KMS-11 (cell line): ENCODE results near the gene ZBTB34.

Experiments
- H2AFZ ChIP-seq: fragments of 200-600 bp; sonication (generic); 2 replicates; pipeline ENCODE4 v1.6.1; 2016; ENCODE audit warnings: antibody characterized with exemption, mixed run types, low read depth
- H3K27ac ChIP-seq: fragments of 200-600 bp; sonication (generic); 2 replicates; pipeline ENCODE4 v1.6.1; 2016; ENCODE audit warnings: mild to moderate bottlenecking, mixed run types
- H3K27me3 ChIP-seq: fragments of 200-600 bp; sonication (generic); 2 replicates; pipeline ENCODE4 v1.6.1; 2017; ENCODE audit warnings: mild to moderate bottlenecking, low read depth, mixed run types, moderate library complexity; ENCODE audit not compliant: insufficient read depth
- H3K36me3 ChIP-seq: fragments of 200-600 bp; sonication (generic); 2 replicates; pipeline ENCODE4 v1.6.1; 2017; ENCODE audit warnings: mild to moderate bottlenecking, mixed run types; ENCODE audit not compliant: insufficient read depth
- H3K4me1 ChIP-seq: fragments of 200-600 bp; sonication (generic); 2 replicates; pipeline ENCODE4 v1.6.1; 2016; ENCODE audit warnings: mild to moderate bottlenecking, low read depth, mixed run types; ENCODE audit not compliant: poor library complexity, severe bottlenecking
- H3K4me2 ChIP-seq: fragments of 200-600 bp; sonication (generic); 2 replicates; pipeline ENCODE4 v1.7.0; 2016; ENCODE audit warnings: mild to moderate bottlenecking, mixed run types
- H3K4me3 ChIP-seq: fragments of 200-600 bp; sonication (generic); IDR thresholded peaks from 2 replicates; pipeline ENCODE4 v1.6.1; 2017; ENCODE audit warnings: low read depth, low read length, mixed read lengths; ENCODE audit not compliant: insufficient read depth
- H3K79me2 ChIP-seq: fragments of 200-600 bp; sonication (generic); 2 replicates; pipeline ENCODE4 v1.6.1; 2016; ENCODE audit warnings: low read depth, mixed run types; ENCODE audit not compliant: insufficient read depth
- H3K9ac ChIP-seq: fragments of 200-600 bp; sonication (generic); 2 replicates; pipeline ENCODE4 v1.6.1; 2016; ENCODE audit warnings: mild to moderate bottlenecking, mixed run types
- H4K20me1 ChIP-seq: fragments of 200-600 bp; sonication (generic); 2 replicates; pipeline ENCODE4 v1.6.1; 2016; ENCODE audit warnings: mild to moderate bottlenecking, mixed run types; ENCODE audit not compliant: insufficient read depth
- TF ChIP-seq, protein P1 (sequence below): fragments of 200-600 bp; sonication (generic); conservative IDR thresholded peaks from 2 replicates; pipeline ENCODE4 v1.6.1; 2017; ENCODE audit warnings: low read depth, mild to moderate bottlenecking, antibody characterized with exemption, low read length, moderate library complexity, mixed read lengths

ZBTB34 gene

DNA sequence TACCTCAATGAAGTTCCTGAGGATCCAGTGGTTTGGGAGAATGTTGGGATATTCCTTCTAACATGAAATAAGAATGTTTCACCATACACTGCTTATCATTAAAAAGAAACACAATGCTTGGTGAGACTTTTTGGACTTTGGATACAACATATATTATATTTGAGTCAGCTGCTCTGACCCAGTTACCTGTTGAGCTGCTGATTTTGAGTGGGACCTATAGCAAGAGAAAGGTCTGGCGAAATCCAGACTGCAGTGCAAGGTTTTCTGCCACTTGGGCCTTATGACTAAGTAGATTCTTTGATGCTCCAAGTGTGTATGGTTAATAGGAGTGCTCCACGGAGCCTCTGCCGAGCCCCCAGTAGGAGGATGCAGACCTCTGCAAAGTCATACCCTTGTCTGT is 44.1 kb downstream of the ZBTB34 start:
- Histone ChIP-seq H3K4me2 (no peak overlapping the region), H3K4me1 (no peaks in the 10 kb centered on the region), H3K4me3 (no peak overlapping the region), H4K20me1 (no peaks in the 10 kb centered on the region), H2AFZ (no peak overlapping the region), H3K27me3 (no peaks in the 10 kb centered on the region), H3K36me3 (no peaks in the 10 kb centered on the region), H3K79me2 (no peaks in the 10 kb centered on the region), H3K27ac (no peak overlapping the region), H3K9ac (no peak overlapping the region)
- TF ChIP-seq, protein P1, sequence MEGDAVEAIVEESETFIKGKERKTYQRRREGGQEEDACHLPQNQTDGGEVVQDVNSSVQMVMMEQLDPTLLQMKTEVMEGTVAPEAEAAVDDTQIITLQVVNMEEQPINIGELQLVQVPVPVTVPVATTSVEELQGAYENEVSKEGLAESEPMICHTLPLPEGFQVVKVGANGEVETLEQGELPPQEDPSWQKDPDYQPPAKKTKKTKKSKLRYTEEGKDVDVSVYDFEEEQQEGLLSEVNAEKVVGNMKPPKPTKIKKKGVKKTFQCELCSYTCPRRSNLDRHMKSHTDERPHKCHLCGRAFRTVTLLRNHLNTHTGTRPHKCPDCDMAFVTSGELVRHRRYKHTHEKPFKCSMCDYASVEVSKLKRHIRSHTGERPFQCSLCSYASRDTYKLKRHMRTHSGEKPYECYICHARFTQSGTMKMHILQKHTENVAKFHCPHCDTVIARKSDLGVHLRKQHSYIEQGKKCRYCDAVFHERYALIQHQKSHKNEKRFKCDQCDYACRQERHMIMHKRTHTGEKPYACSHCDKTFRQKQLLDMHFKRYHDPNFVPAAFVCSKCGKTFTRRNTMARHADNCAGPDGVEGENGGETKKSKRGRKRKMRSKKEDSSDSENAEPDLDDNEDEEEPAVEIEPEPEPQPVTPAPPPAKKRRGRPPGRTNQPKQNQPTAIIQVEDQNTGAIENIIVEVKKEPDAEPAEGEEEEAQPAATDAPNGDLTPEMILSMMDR = no peak

DNA sequence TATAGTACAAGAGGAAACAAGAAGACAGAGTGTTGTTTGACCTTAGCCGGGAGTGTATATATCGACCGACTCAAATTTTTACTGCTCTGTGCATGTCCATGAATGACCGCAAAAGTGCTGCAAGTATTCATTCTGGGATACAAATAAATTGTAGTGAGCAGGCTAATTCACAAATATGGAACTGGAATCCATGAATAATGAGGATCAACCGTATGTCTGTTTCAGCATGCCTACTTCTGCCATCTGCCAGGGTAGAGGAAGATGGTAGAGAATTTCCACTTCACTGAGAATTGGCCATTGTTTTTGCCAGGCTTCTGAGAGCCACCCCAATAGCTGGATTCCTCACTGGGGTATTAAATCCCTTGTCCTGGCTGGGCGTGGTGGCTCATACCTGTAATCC is 45.7 kb downstream of the ZBTB34 start:
- Histone ChIP-seq H3K9ac (no peak overlapping the region), H4K20me1 (no peaks in the 10 kb centered on the region), H3K4me1 (no peaks in the 10 kb centered on the region), H3K36me3 (no peaks in the 10 kb centered on the region), H3K4me2 (no peak overlapping the region), H3K79me2 (no peaks in the 10 kb centered on the region), H3K4me3 (no peak overlapping the region), H3K27ac (no peak overlapping the region), H3K27me3 (no peaks in the 10 kb centered on the region), H2AFZ (no peak overlapping the region)
- TF ChIP-seq, protein P1 = no peak

DNA sequence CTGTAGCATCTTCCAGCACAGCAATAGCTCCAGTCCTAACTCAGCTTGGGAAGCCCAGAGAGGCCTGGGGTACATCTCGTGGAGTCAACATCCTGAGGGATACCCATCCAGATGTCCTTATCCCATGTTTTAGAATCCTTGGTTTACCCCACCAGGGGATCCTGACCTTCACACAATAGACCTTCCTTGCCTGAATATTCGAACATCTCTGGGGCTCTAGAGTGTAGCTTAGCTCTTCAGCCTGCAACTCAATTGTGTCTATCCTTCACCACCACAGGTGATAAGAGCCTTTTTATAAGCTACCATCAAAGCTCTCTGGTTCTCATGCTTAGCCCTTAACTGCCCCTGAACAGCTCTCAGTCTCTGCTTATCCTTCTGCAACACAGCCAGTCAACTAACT is 46.6 kb downstream of the ZBTB34 start:
- H3K27ac ChIP-seq = no peak overlapping the region
- H3K9ac ChIP-seq = no peak overlapping the region
- H3K4me1 ChIP-seq = no peaks in the 10 kb centered on the region
- no peaks in the 10 kb centered on the region for H3K27me3 ChIP-seq
- no peaks in the 10 kb centered on the region for H3K36me3 ChIP-seq
- H2AFZ ChIP-seq = no peak overlapping the region
- no peaks in the 10 kb centered on the region for H4K20me1 ChIP-seq
- no peaks in the 10 kb centered on the region for H3K79me2 ChIP-seq
- H3K4me3 ChIP-seq = no peak overlapping the region
- TF ChIP-seq, protein P1 = no peak
- H3K4me2 ChIP-seq = no peak overlapping the region

DNA sequence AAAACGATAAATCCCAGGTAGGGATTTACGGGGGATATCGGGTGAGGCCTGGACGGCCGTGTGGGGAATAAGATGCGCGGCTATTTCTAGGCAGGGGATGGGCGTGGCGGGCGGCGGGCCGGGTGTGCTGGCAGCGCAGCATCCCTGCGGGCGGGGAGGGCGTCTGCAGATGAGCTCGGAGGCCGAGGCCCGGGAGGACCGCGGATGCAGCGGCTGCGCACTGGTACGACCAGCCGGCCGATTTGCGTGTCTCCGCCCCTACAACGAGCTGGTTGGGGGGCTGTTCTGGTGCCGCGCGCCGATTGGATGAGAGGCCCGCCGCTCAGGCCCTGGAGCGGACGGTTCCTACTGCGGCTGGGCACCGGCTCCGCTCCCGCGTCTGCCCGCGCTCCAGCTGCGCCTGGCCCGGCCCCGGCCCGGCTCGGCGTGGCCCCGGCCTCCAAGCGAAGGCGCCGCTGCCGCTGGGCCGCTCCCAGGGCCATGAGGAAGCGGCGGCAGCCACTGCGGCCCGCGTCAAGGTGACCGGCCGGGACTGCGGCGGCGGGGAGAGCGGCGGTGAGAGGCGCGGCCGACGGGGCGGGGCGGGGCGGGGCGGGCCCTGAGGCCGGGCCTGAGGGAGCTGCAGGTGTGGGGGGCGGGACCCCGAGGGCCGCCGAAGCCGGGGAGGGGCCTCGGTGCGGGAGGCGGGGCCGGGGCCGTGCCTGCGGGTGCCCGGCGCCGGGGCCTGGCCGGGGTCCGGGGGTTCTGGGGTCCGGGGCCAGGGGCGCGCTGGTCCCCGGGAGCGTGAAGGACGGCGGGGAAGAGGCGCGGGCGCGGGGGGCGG is 54.2 kb downstream of the ZBTB34 start, which contains the start of gene RALGPS1:
RALGPS1 (plus strand) TSS at position 325 of the 823 bp plus-strand sequence. CDS start 47,508 bp downstream, outside the sequence.
- no peak within 1 kb of the TSS for H3K27ac ChIP-seq
- H3K4me3 ChIP-seq = no peak within 1 kb of the TSS
- H3K4me2 ChIP-seq = peak within 1 kb of the TSS; percentile 57; the same call in 1 of the 2 replicates
- H4K20me1 ChIP-seq = no peaks in the 10 kb centered on the region
- H3K27me3 ChIP-seq = no peaks in the 10 kb centered on the region; the same call in 1 of the 2 replicates
- no peaks in the 10 kb centered on the region for H3K79me2 ChIP-seq
- H2AFZ ChIP-seq = peak within 1 kb of the TSS; percentile 35; the same call in 1 of the 2 replicates
- peaks cover 8% of the 10 kb centered on the region for H3K4me1 ChIP-seq
- TF ChIP-seq, protein P1 = no peak
- no peaks in the 10 kb centered on the region for H3K36me3 ChIP-seq
- peak within 1 kb of the TSS; percentile 18; the same call in 1 of the 2 replicates for H3K9ac ChIP-seq
